Keratinocyte (primary cell): ENCODE data around the gene UMODL1.

ENCODE experiments used
- CTCF ChIP-seq, 3 experiments: IDR thresholded peaks in 1 of 3; conservative IDR thresholded peaks in 1 of 3; optimal IDR thresholded peaks in 1 of 3; 2 replicates in 2 of 3; 3 replicates in 1 of 3; pipeline versions ENCODE3 to v1.5.1; 2011; ENCODE audit warnings: low read length in 3 of 3, mild to moderate bottlenecking in 3 of 3, moderate library complexity in 2 of 3, control low read depth in 1 of 3, inconsistent platforms in 1 of 3; ENCODE audit not compliant: insufficient read depth in 2 of 3; ENCODE audit errors: extremely low read depth in 1 of 3
- EZH2 ChIP-seq: IDR thresholded peaks from one replicate; pipeline ENCODE4 v1.6.1; 2012; ENCODE audit warnings: inconsistent platforms, mild to moderate bottlenecking, low read length, moderate library complexity

DNA sequence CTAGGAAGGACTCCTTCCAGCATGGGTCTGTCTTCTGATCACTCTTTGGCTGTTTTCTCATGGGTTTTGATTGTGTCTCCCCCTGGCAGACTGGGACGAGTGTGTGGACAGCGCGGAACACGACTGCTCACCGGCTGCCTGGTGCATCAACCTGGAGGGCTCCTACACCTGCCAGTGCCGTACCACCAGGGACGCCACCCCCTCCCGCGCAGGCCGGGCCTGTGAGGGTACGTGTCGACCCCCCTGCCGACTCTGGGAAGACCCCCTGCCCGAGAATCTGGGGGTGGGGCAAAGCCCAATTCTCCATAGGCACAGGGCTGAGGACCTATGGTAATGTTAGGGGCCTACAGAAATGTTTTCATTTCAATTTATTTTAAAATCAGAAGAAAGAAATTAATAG, 38.4 kb downstream of the UMODL1 start:
- TF ChIP-seq CTCF (optimal IDR thresholded peaks at IDR 0.05 in 1 of 3, IDR thresholded peaks at IDR 0.05 in 1 of 3, conservative IDR thresholded peaks at IDR 0.05 in 1 of 3; ENCODE audit: extremely low read depth in 1 of 3, insufficient read depth in 2 of 3, low read length in 3 of 3) = no peak
- TF ChIP-seq EZH2 = no peak
